Liver (tissue), 9 donors: ENCODE measurements around the gene TMEM120B. TPM values are rescaled to one million over a fixed set of nuclear protein-coding genes. Genes with fewer than 3 reads are reported as not detected.
"Not testable (repeated sequence)": the region's sequence is repeated elsewhere in the genome, so short reads cannot be mapped to it uniquely, and the experiment has no call there.

ENCODE experiments used
- DNase-seq: peaks from one replicate; pipeline ENCODE4 v3.0.0-alpha.2; 2017; ENCODE audit warnings: low spot score
- H3K27ac ChIP-seq, 2 donors: one replicate each; pipeline ENCODE4 v1.7.0; 2013; ENCODE audit warnings: inconsistent platforms in 2 of 2, low read length in 2 of 2, control low read depth in 1 of 2, low read depth in 1 of 2, mild to moderate bottlenecking in 1 of 2
- H3K27me3 ChIP-seq, 4 donors: one replicate each; pipeline versions ENCODE4 v1.6.1 to v1.7.0; 2013; ENCODE audit warnings: low read length in 3 of 4, inconsistent platforms in 1 of 4, mild to moderate bottlenecking in 1 of 4, moderate library complexity in 1 of 4; ENCODE audit not compliant: control insufficient read depth in 4 of 4, insufficient read depth in 4 of 4
- H3K36me3 ChIP-seq, 4 donors: one replicate each; pipeline versions ENCODE4 v1.6.1 to v1.7.0; 2013; ENCODE audit warnings: low read length in 3 of 4, mild to moderate bottlenecking in 3 of 4, low read depth in 1 of 4, moderate library complexity in 1 of 4; ENCODE audit not compliant: control insufficient read depth in 4 of 4, insufficient read depth in 3 of 4
- H3K4me1 ChIP-seq, 4 donors: one replicate each; pipeline versions ENCODE4 v1.6.1 to v1.7.0; 2013; ENCODE audit warnings: low read length in 3 of 4, mild to moderate bottlenecking in 3 of 4, moderate library complexity in 1 of 4; ENCODE audit not compliant: control insufficient read depth in 4 of 4, insufficient read depth in 4 of 4
- H3K4me3 ChIP-seq, 3 donors: one replicate each; pipeline versions ENCODE4 v1.6.1 to v1.7.0; 2013; ENCODE audit warnings: low read length in 3 of 3, control low read depth in 1 of 3, low read depth in 1 of 3, mild to moderate bottlenecking in 1 of 3
- H3K9ac ChIP-seq, 2 donors: one replicate each; pipeline ENCODE4 v1.7.0; 2013; ENCODE audit warnings: low read length in 2 of 2, mild to moderate bottlenecking in 2 of 2, moderate library complexity in 2 of 2, control low read depth in 1 of 2, low read depth in 1 of 2
- H3K9me3 ChIP-seq, 4 donors: one replicate each; pipeline versions ENCODE4 v1.6.1 to v1.7.0; 2013; ENCODE audit warnings: low read length in 3 of 4; ENCODE audit not compliant: control insufficient read depth in 4 of 4
- CTCF ChIP-seq: fragments of 150-350 bp; IDR thresholded peaks from 2 replicates; pipeline ENCODE4 v1.5.1; 2017; ENCODE audit warnings: improper control_type of control experiment, low read depth, low read length; ENCODE audit not compliant: missing input control
- EGR1 ChIP-seq, 2 donors: IDR thresholded peaks; 2 replicates each; pipeline ENCODE4 v1.6.1; 2016 to 2018; ENCODE audit warnings: antibody characterized with exemption in 2 of 2, low read depth in 2 of 2
- FOXA1 ChIP-seq: IDR thresholded peaks from 2 replicates; pipeline ENCODE4 v1.6.1; 2016; ENCODE audit warnings: antibody characterized with exemption
- FOXA2 ChIP-seq: IDR thresholded peaks from 2 replicates; pipeline ENCODE4 v1.6.1; 2016; ENCODE audit warnings: antibody characterized with exemption
- GABPA ChIP-seq, 2 donors: IDR thresholded peaks in 1 of 2; conservative IDR thresholded peaks in 1 of 2; 2 replicates each; pipeline ENCODE4 v1.6.1; 2016; ENCODE audit warnings: antibody characterized with exemption in 2 of 2, mild to moderate bottlenecking in 1 of 2, moderate library complexity in 1 of 2
- HNF4A ChIP-seq, 2 donors: conservative IDR thresholded peaks; 2 replicates each; pipeline ENCODE4 v1.6.1; 2016; ENCODE audit warnings: antibody characterized with exemption in 2 of 2, mild to moderate bottlenecking in 2 of 2
- HNF4G ChIP-seq: IDR thresholded peaks from 2 replicates; pipeline ENCODE4 v1.6.1; 2016; ENCODE audit warnings: antibody characterized with exemption
- JUND ChIP-seq, 2 donors: IDR thresholded peaks; 2 replicates each; pipeline ENCODE4 v1.6.1; 2016; ENCODE audit warnings: antibody characterized with exemption in 2 of 2
- MAX ChIP-seq: IDR thresholded peaks from 2 replicates; pipeline ENCODE4 v1.6.1; 2016; ENCODE audit warnings: antibody characterized with exemption
- NR2F2 ChIP-seq: IDR thresholded peaks from 2 replicates; pipeline ENCODE4 v1.6.1; 2016; ENCODE audit warnings: antibody characterized with exemption
- RAD21 ChIP-seq, 2 donors: IDR thresholded peaks; 2 replicates each; pipeline ENCODE4 v1.6.1; 2016; ENCODE audit warnings: antibody characterized with exemption in 2 of 2, mild to moderate bottlenecking in 2 of 2
- REST ChIP-seq: IDR thresholded peaks from 2 replicates; pipeline ENCODE4 v1.6.1; 2016; ENCODE audit warnings: antibody characterized with exemption, mild to moderate bottlenecking
- RXRA ChIP-seq, 2 donors: IDR thresholded peaks; 2 replicates each; pipeline ENCODE4 v1.6.1; 2017 to 2018; ENCODE audit warnings: antibody characterized with exemption in 2 of 2, mild to moderate bottlenecking in 1 of 2
- SP1 ChIP-seq: IDR thresholded peaks from 2 replicates; pipeline ENCODE4 v1.6.1; 2018; ENCODE audit warnings: antibody characterized with exemption, mild to moderate bottlenecking
- TAF1 ChIP-seq: conservative IDR thresholded peaks from 2 replicates; pipeline ENCODE4 v1.6.1; 2016; ENCODE audit warnings: antibody characterized with exemption, mild to moderate bottlenecking
- YY1 ChIP-seq: IDR thresholded peaks from 2 replicates; pipeline ENCODE4 v1.6.1; 2016; ENCODE audit warnings: antibody characterized with exemption, mild to moderate bottlenecking
- WGBS: extraction: QIAGEN DNeasy Blood & Tissue Kit; methylation state at CpG from one replicate; pipeline ENCODE4 v1.1.7; 2013; 5-methylcytosine and 5-hydroxymethylcytosine counted together
- polyA plus RNA-seq, 2 donors: library from polyadenylated mRNA; stranded (reverse) in 1 of 2; unstranded in 1 of 2; fragments of 200-250 nt in 1 of 2; fragments of >200 nt in 1 of 2; fragmentation: Nextera tagmentation in 1 of 2; extraction: Ambion mirVana in 1 of 2; gene quantifications; one replicate each; pipeline versions ENCODE4 v1.2.1 to v1.2.3, GENCODE V29; 2013 to 2015
- total RNA-seq, 2 donors: library from RNA; depleted of rRNA; stranded (reverse); fragments of >200 nt; gene quantifications; one replicate each; pipeline ENCODE4 v1.2.3, GENCODE V29; 2014
- TF ChIP-seq, protein P1 (sequence below): IDR thresholded peaks from 2 replicates; pipeline ENCODE4 v1.6.1; 2016; ENCODE audit warnings: antibody characterized with exemption
- TF ChIP-seq, protein P2 (sequence below): IDR thresholded peaks from 2 replicates; pipeline ENCODE4 v1.6.1; 2016; ENCODE audit warnings: antibody characterized with exemption
- donor health status: healthy.
- donor health status: healthy.
- donor health status: healthy.
- donor health status: healthy.
- donor health status: healthy.

The TMEM120B gene
- total and polyA plus RNA-seq, 4 donors = 1.6 to 9.2 (median 3.4) TPM

GRCh38 chr12:121688966-121689365 is 23.6 kb upstream of the TMEM120B start:
- WGBS = 93% methylated on average over 3 of the region's 3 CpGs
- TF ChIP-seq YY1 = no peak
- no peak for DNase-seq
- no peak overlapping the region for H3K27ac ChIP-seq
- H3K9ac ChIP-seq = no peak overlapping the region
- H3K9me3 ChIP-seq = no peaks in the 10 kb centered on the region
- H3K27me3 ChIP-seq = no peaks in the 10 kb centered on the region
- no peaks in the 10 kb centered on the region for H3K36me3 ChIP-seq
- no peaks in the 10 kb centered on the region for H3K4me1 ChIP-seq
- no peak overlapping the region for H3K4me3 ChIP-seq

DNA sequence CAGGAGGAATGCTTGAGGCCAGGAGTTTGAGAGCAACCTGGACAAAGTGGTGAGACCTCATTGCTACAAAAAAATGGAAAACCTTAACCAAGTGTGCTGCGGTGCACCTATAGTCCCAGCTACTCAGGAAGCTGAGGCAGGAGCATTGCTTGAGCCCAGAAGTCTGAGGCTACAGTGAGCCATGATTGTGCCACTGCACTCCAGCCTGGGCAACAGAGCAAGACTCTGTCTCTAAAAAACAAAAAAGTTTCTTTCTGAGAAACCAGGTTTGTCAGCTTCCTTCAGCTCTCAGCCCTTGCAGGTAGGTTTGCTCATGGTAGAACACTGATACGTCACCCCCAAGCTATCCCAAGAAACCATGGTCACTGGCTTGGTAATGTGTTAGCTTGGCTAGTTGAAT is 23.1 kb upstream of the TMEM120B start:
- Histone ChIP-seq H3K36me3 (no peaks in the 10 kb centered on the region), H3K4me1 (no peaks in the 10 kb centered on the region), H3K9me3 (no peaks in the 10 kb centered on the region), H3K27me3 (no peaks in the 10 kb centered on the region), H3K27ac (no peak overlapping the region), H3K4me3 (no peak overlapping the region), H3K9ac (no peak overlapping the region)
- TF ChIP-seq RXRA (IDR thresholded peaks at IDR 0.05) = no peak
- no peak for TF ChIP-seq GABPA (IDR thresholded peaks at IDR 0.05 in 1 of 2, conservative IDR thresholded peaks at IDR 0.05 in 1 of 2)
- TF ChIP-seq EGR1 (IDR thresholded peaks at IDR 0.05; ENCODE audit: low read depth in 2 of 2) = no peak
- TF ChIP-seq HNF4A (conservative IDR thresholded peaks at IDR 0.05) = no peak
- no peak for TF ChIP-seq NR2F2
- TF ChIP-seq YY1 = no peak
- TF ChIP-seq FOXA1 = no peak
- no peak for TF ChIP-seq HNF4G
- no peak for TF ChIP-seq JUND (IDR thresholded peaks at IDR 0.05)
- no peak for TF ChIP-seq RAD21 (IDR thresholded peaks at IDR 0.05)
- TF ChIP-seq MAX = no peak
- TF ChIP-seq, protein P1, sequence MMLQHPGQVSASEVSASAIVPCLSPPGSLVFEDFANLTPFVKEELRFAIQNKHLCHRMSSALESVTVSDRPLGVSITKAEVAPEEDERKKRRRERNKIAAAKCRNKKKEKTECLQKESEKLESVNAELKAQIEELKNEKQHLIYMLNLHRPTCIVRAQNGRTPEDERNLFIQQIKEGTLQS = no peak
- TF ChIP-seq, protein P2, sequence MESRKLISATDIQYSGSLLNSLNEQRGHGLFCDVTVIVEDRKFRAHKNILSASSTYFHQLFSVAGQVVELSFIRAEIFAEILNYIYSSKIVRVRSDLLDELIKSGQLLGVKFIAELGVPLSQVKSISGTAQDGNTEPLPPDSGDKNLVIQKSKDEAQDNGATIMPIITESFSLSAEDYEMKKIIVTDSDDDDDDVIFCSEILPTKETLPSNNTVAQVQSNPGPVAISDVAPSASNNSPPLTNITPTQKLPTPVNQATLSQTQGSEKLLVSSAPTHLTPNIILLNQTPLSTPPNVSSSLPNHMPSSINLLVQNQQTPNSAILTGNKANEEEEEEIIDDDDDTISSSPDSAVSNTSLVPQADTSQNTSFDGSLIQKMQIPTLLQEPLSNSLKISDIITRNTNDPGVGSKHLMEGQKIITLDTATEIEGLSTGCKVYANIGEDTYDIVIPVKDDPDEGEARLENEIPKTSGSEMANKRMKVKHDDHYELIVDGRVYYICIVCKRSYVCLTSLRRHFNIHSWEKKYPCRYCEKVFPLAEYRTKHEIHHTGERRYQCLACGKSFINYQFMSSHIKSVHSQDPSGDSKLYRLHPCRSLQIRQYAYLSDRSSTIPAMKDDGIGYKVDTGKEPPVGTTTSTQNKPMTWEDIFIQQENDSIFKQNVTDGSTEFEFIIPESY = no peak
- no peak for TF ChIP-seq REST
- no peak for TF ChIP-seq FOXA2
- TF ChIP-seq CTCF = no peak
- no peak for TF ChIP-seq TAF1
- TF ChIP-seq SP1 = no peak
- 98% methylated on average over 2 of the region's 2 CpGs for WGBS
- DNase-seq = no peak

DNA sequence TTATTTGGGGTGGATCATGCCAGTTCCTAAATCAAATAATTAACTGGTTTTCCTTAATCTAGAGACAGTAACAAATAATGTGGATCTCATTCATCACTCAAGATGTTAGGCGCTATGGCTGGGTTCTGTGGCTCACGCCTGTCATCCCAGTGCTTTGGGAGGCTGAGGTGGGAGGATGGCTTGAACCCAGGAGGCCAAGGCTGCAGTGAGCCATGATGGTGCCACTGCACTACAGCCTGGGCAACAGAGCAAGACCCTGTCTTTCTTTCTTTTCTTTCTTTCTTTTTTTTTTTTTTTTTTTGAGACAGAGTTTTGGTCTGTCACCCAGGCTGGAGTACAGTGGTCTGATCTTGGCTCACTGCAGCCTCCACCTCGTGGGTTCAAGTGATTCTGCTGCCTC is 19.8 kb upstream of the TMEM120B start:
- WGBS = 74% methylated on average over 3 of the region's 3 CpGs
- not testable (repeated sequence) for H3K4me3 ChIP-seq, H3K4me1 ChIP-seq, H3K27ac ChIP-seq, H3K36me3 ChIP-seq, H3K27me3 ChIP-seq, H3K9me3 ChIP-seq, H3K9ac ChIP-seq, DNase-seq
